OCI-LY7 (cell line): ENCODE data around the gene STAC3. TPM values are rescaled to one million over a fixed set of nuclear protein-coding genes. Genes with fewer than 3 reads are reported as not detected.

Experiments used
- BruUV-seq: library from RNA; stranded (reverse); fragments of 400-500 nt; replicated peaks from 2 replicates; lab custom pipeline; 2021; lab: Mats Ljungman, UMichigan
- CTCF ChIA-PET: fragments of 300-600 bp; sonication (Branson Sonifier 250); formaldehyde crosslinking; loops from one replicate; lab custom pipeline; 2022; ENCODE audit warnings: antibody characterized with exemption; ENCODE audit not compliant: unreplicated experiment; lab: Charles Lee
- POLR2A ChIA-PET: fragments of 300-600 bp; sonication (Branson Sonifier 250); formaldehyde crosslinking; loops from one replicate; lab custom pipeline; 2022; ENCODE audit warnings: antibody characterized with exemption; lab: Charles Lee
- DNase-seq: peaks from one replicate; pipeline ENCODE4 v3.0.0-alpha.2; 2015; ENCODE audit warnings: low spot score
- H2AFZ ChIP-seq: fragments of 200-600 bp; sonication (generic), shearing (Covaris generic); 2 replicates; pipeline ENCODE4 v1.6.1; 2014; ENCODE audit warnings: mild to moderate bottlenecking, antibody characterized with exemption, low read length, moderate library complexity
- H3K27ac ChIP-seq: fragments of 200-600 bp; sonication (generic); 2 replicates; pipeline ENCODE4 v1.5.1; 2014; ENCODE audit warnings: mixed run types, low read depth, mild to moderate bottlenecking, moderate library complexity, low read length, inconsistent platforms; ENCODE audit not compliant: poor library complexity, severe bottlenecking
- H3K36me3 ChIP-seq: fragments of 200-600 bp; sonication (generic); 2 replicates; pipeline ENCODE4 v1.6.1; 2014; ENCODE audit warnings: mild to moderate bottlenecking, antibody characterized with exemption, low read length, moderate library complexity, mixed read lengths; ENCODE audit not compliant: insufficient read depth
- H3K4me1 ChIP-seq: fragments of 200-600 bp; sonication (generic); 2 replicates; pipeline ENCODE4 v1.5.1; 2014; ENCODE audit warnings: mild to moderate bottlenecking, low read length; ENCODE audit not compliant: insufficient read depth, poor library complexity, severe bottlenecking
- H3K4me2 ChIP-seq: fragments of 200-600 bp; sonication (generic); 2 replicates; pipeline ENCODE4 v1.6.1; 2014; ENCODE audit warnings: mild to moderate bottlenecking, low read length
- H3K4me3 ChIP-seq: fragments of 200-600 bp; sonication (generic); 2 replicates; pipeline ENCODE4 v1.5.1; 2014; ENCODE audit warnings: mild to moderate bottlenecking, low read depth, low read length; ENCODE audit not compliant: poor library complexity, severe bottlenecking
- H3K79me2 ChIP-seq: fragments of 200-600 bp; sonication (generic); 2 replicates; pipeline ENCODE4 v1.6.1; 2016; ENCODE audit warnings: low read depth, mild to moderate bottlenecking, low read length, moderate library complexity, mixed read lengths; ENCODE audit not compliant: insufficient read depth
- H3K9me2 ChIP-seq: fragments of 200-600 bp; sonication (generic); 2 replicates; pipeline ENCODE4 v1.6.1; 2016; ENCODE audit warnings: mild to moderate bottlenecking, low read length, mixed read lengths; ENCODE audit not compliant: insufficient read depth
- H3K9me3 ChIP-seq: fragments of 200-600 bp; sonication (generic); 2 replicates; pipeline ENCODE4 v1.6.1; 2014; ENCODE audit warnings: mild to moderate bottlenecking, mixed run types, low read length, mixed read lengths
- H4K20me1 ChIP-seq: fragments of 200-600 bp; sonication (generic); 2 replicates; pipeline ENCODE4 v1.6.1; 2014; ENCODE audit warnings: mild to moderate bottlenecking, antibody characterized with exemption, low read length, moderate library complexity, mixed read lengths; ENCODE audit not compliant: insufficient read depth
- EZH2phosphoT487 ChIP-seq: fragments of 200-600 bp; sonication (generic); IDR thresholded peaks from 2 replicates; pipeline ENCODE4 v1.6.1; 2018; ENCODE audit warnings: low read depth, borderline replicate concordance, mild to moderate bottlenecking, mixed run types, antibody characterized with exemption, low read length, moderate library complexity, mixed read lengths
- intact Hi-C: fragments of 100-400 bp; cut with micrococcal nuclease; formaldehyde crosslinking; loops from one replicate; pipeline ENCODE4 v1.10.0; 2022; ENCODE audit not compliant: unreplicated experiment
- total RNA-seq, 2 experiments: library from RNA; depleted of rRNA in 1 of 2; stranded (reverse); fragments of >200 nt in 1 of 2; shearing (Covaris generic) in 1 of 2; gene quantifications; 2 replicates each; pipeline ENCODE4 v1.2.3, GENCODE V29; 2014 to 2022
- TF ChIP-seq, protein P1 (sequence below): fragments of 200-600 bp; sonication (generic); conservative IDR thresholded peaks from 2 replicates; pipeline ENCODE4 v1.5.1; 2014; ENCODE audit warnings: mild to moderate bottlenecking, antibody characterized with exemption, low read length, moderate library complexity, mixed read lengths

STAC3 gene
- total RNA-seq, 2 experiments from 2014 or later = 1.4 to 6.8 TPM

GRCh38 chr12:57220770-57221168, 30.2 kb downstream of the STAC3 start:
- no TSS peak for BruUV-seq
- H3K36me3 ChIP-seq = no peaks in the 10 kb centered on the region
- no peak overlapping the region for H3K4me2 ChIP-seq
- peaks cover 49% of the 10 kb centered on the region for H3K4me1 ChIP-seq
- no peaks in the 10 kb centered on the region for H3K79me2 ChIP-seq
- H4K20me1 ChIP-seq = no peaks in the 10 kb centered on the region
- ChIA-PET POLR2A (no interaction called here), CTCF (no interaction called here)
- no peak overlapping the region for H3K4me3 ChIP-seq
- intact Hi-C loops = no loop called here
- DNase-seq = no peak
- H3K9me2 ChIP-seq = no peaks in the 10 kb centered on the region
- TF ChIP-seq, protein P1, sequence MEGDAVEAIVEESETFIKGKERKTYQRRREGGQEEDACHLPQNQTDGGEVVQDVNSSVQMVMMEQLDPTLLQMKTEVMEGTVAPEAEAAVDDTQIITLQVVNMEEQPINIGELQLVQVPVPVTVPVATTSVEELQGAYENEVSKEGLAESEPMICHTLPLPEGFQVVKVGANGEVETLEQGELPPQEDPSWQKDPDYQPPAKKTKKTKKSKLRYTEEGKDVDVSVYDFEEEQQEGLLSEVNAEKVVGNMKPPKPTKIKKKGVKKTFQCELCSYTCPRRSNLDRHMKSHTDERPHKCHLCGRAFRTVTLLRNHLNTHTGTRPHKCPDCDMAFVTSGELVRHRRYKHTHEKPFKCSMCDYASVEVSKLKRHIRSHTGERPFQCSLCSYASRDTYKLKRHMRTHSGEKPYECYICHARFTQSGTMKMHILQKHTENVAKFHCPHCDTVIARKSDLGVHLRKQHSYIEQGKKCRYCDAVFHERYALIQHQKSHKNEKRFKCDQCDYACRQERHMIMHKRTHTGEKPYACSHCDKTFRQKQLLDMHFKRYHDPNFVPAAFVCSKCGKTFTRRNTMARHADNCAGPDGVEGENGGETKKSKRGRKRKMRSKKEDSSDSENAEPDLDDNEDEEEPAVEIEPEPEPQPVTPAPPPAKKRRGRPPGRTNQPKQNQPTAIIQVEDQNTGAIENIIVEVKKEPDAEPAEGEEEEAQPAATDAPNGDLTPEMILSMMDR = no peak
- TF ChIP-seq EZH2phosphoT487 = no peak
- H2AFZ ChIP-seq = no peak overlapping the region
- H3K27ac ChIP-seq = no peak overlapping the region
- H3K9me3 ChIP-seq = no peaks in the 10 kb centered on the region

GRCh38 chr12:57219993-57220754, 30.8 kb downstream of the STAC3 start:
- ChIA-PET CTCF (interaction anchor here (0.6 kb wide), 1 partner anchor 24 kb away, joined by 3 read pairs; no protein-coding TSS in a partner anchor), POLR2A (interaction anchor here (1.0 kb wide), 1 partner anchor 9 kb away, joined by 3 read pairs; the partner anchor contains the start of gene SHMT2)
- DNase-seq = no peak
- H2AFZ ChIP-seq = no peak overlapping the region
- TF ChIP-seq EZH2phosphoT487 = no peak
- TF ChIP-seq, protein P1 = no peak
- no peak overlapping the region for H3K4me2 ChIP-seq
- BruUV-seq = no TSS peak
- no peaks in the 10 kb centered on the region for H4K20me1 ChIP-seq
- peaks cover 49% of the 10 kb centered on the region for H3K4me1 ChIP-seq
- H3K9me2 ChIP-seq = no peaks in the 10 kb centered on the region
- intact Hi-C loops = no loop called here
- H3K9me3 ChIP-seq = no peaks in the 10 kb centered on the region
- no peaks in the 10 kb centered on the region for H3K36me3 ChIP-seq
- no peak overlapping the region for H3K27ac ChIP-seq
- no peak overlapping the region for H3K4me3 ChIP-seq
- no peaks in the 10 kb centered on the region for H3K79me2 ChIP-seq
